Activated CD8-positive, alpha-beta memory T cell treated with anti-CD3 and anti-CD28 coated beads for 24 hours (primary cell): ENCODE measurements around the gene LPCAT1.
"Not testable (repeated sequence)": the region's sequence is repeated elsewhere in the genome, so short reads cannot be mapped to it uniquely, and the experiment has no call there.

Experiments
- DNase-seq: peaks from one replicate; pipeline ENCODE4 v3.0.0-alpha.2; 2020

LPCAT1 gene

GRCh38 chr5:1477341-1477740 lies 46.4 kb downstream of the LPCAT1 start:
- no peak for DNase-seq

- no peak for DNase-seq
Measured at GRCh38 chr5:1476967-1477310, 46.8 kb downstream of the LPCAT1 start.

GRCh38 chr5:1476181-1476966 lies 47.4 kb downstream of the LPCAT1 start:
- DNase-seq: no peak

- not testable (repeated sequence) for DNase-seq
Measured at GRCh38 chr5:1475544-1475900, 48.2 kb downstream of the LPCAT1 start.

GRCh38 chr5:1474866-1475543 lies 48.8 kb downstream of the LPCAT1 start:
- no peak for DNase-seq

GRCh38 chr5:1474183-1474839 lies 49.4 kb downstream of the LPCAT1 start:
- no peak for DNase-seq

GRCh38 chr5:1473746-1474145 lies 50.0 kb downstream of the LPCAT1 start:
- DNase-seq: no peak

GRCh38 chr5:1472964-1473628 lies 50.7 kb downstream of the LPCAT1 start:
- no peak for DNase-seq

- no peak for DNase-seq
Measured at GRCh38 chr5:1471997-1472963, 51.5 kb downstream of the LPCAT1 start.

GRCh38 chr5:1471240-1471853 lies 52.4 kb downstream of the LPCAT1 start:
- no peak for DNase-seq

- DNase-seq: no peak
Measured at GRCh38 chr5:1470762-1471211, 53.0 kb downstream of the LPCAT1 start.

GRCh38 chr5:1468629-1469527 lies 54.9 kb downstream of the LPCAT1 start:
- DNase-seq: no peak

- DNase-seq: no peak
Measured at GRCh38 chr5:1468247-1468612, 55.5 kb downstream of the LPCAT1 start.

GRCh38 chr5:1467341-1468246 lies 56.2 kb downstream of the LPCAT1 start:
- DNase-seq: no peak

- no peak for DNase-seq
Measured at GRCh38 chr5:1466631-1467265, 57.0 kb downstream of the LPCAT1 start.

GRCh38 chr5:1465966-1466471 lies 57.7 kb downstream of the LPCAT1 start:
- no peak for DNase-seq

- DNase-seq: no peak
Measured at GRCh38 chr5:1465117-1465516, 58.6 kb downstream of the LPCAT1 start.

- DNase-seq: no peak
Measured at GRCh38 chr5:1464511-1464910, 59.2 kb downstream of the LPCAT1 start.

- DNase-seq: no peak
Measured at GRCh38 chr5:1464096-1464446, 59.7 kb downstream of the LPCAT1 start.
